ENCODE results near the gene XRCC1.

DNA sequence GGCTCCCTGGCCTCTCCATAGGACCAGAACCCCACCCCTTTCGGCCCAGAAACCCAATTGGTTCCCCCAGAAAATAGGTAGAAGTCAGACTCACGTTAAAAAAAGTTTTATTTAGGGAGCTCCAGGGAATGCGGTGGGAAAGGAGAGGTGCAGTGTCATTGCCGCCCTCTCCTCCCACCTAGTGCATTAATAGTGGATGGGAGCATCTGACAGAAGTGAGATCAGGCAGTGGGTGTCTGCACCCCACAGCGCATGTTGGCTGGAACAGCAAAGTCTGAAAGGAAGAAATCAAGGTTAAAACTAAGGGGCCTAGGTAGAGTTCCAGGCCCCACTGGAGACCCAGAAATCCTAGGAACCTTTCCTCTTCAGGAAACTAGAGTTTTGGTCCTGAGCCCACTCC is 68.7 kb downstream of the XRCC1 start:
- TF ChIP-seq EZH2 (IDR thresholded peaks at IDR 0.05; ENCODE audit: insufficient read depth, poor library complexity, severe bottlenecking), result no peak
- TF ChIP-seq EZH2phosphoT487 (IDR thresholded peaks at IDR 0.05; ENCODE audit: insufficient read depth, low read depth), result no peak
